Left renal cortex interstitium (tissue), 4 donors: ENCODE data around the gene ADCY5. TPM values are rescaled to one million over a fixed set of nuclear protein-coding genes. Genes with fewer than 3 reads are reported as not detected.

Experiments used
- DNase-seq, 4 donors: peaks; one replicate each; pipeline ENCODE4 v3.0.0-alpha.2; 2013; ENCODE audit warnings: low read depth in 4 of 4, low spot score in 2 of 4, missing footprints in 1 of 4
- polyA plus RNA-seq, 4 donors: library from polyadenylated mRNA; unstranded; fragments of 120-200 nt; gene quantifications; one replicate each; pipeline ENCODE4 v1.2.1, GENCODE V29; 2013; ENCODE audit not compliant: insufficient read length in 4 of 4

Gene ADCY5
- polyA plus RNA-seq, 4 donors, result 10.4 to 14.7 (median 13.0) TPM

DNA sequence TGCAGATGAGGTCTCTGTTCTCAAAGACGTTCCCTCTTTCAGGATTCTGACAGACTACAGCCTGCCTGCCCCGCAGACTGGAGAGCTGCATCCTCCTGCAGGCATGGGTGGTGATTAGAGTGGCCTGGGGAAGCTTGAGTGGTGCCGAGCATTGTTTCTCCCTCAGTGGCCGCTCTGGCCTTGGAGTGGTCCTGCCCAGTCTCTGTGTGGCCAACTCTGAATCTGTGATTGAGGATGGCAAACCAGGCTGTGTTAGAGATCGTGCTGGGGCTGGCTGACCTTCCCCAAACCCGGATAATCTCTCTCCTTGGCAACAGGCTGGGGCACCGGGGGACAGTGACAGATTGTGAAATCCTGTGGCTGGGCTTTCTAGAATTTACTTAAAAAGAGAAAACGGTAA is 11.0 kb upstream of the ADCY5 start:
- no peak for DNase-seq

GRCh38 chr3:123458255-123458654 is 9.4 kb upstream of the ADCY5 start:
- DNase-seq, result no peak

DNA sequence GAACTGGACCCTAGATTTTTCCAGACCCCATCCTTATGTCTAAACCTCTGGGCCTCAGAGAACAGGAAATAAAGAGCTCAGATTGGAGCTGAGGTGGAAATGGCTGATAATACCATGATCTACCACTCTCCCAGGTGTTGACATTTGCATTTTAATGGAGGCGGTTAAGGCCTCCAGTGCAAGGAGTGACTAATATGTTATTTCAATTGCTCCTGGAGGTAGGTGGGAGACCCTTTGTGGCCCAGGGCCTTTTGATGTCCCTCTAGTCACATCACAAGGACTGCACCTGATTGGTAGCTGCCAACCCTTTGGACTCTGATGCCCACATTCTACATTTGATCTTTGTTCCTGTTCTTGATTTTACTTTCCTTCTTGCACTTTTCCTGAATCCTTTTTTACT is 9.0 kb upstream of the ADCY5 start:
- DNase-seq, result no peak

DNA sequence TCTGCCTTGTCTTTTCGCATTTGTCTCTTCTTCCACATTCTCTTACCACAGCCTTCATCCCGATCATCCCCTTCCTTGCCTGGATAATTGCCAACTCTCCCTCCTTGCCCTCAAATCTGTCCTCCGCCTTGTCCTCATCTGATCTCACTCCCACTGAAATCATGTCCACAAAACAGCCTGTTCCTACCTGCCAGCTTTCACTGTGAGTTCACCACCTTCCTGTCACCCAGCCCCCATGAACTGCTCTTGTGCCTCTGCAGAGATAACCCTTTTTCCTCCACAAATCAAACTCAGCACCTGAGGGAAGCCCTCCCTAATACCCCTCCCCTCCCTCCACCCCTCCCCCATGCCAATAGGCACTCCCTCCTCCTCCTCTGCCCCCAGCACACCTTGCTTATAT is 4.8 kb upstream of the ADCY5 start:
- DNase-seq, result no peak

- no peak for DNase-seq
These were observed 2.3 kb upstream of the ADCY5 start for GRCh38 chr3:123451186-123451585.

GRCh38 chr3:123449997-123450604 is 1.2 kb upstream of the ADCY5 start:
- peak in 1 of 4 donors; percentile 23 for DNase-seq

DNA sequence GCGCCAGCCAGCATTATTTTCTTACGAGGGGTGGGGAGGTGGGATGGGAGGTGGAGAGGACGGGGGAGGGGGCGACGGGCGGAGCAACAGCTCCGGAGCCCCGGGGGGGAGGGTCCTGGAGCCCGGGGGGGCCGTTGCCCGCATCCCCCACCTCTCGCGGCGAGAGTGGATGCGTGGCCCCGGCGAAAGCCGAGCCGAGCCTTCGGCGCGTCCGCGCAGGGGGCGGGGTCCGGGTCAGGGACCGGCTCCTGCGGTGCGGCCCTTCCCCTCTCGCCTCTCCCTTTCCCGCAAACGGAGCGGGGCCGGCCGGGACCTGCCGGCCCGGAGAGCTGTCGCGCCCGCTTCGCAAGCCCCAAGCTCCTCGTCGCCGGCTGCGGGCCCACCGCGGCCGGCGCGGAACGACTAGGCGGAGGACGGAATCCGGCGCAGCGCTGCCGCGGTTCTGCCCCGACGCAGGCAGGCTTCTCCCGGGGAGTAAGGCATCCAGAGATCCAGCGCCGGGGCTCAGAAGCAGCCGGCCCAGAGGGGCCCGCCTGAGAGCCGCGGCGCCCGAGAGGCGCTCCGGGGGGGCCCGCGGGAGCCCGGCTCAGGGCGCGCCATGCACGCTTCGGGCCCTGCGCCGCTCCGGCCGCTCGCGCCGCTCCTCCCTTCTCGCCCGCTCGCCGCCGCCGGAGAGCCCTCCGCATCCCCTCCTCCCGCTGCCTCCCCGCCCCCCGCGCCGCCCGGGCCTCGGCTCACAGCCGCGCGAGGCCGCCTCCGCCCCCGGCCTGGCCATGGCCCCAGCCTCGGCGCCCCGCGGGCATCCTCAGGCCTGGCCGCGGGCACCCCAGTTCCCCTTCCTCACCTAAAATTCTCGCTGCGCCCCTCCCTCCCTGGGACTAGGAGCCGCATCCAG is 459 bp upstream of the ADCY5 start:
- peak in 1 of 4 donors; percentile 18 for DNase-seq

DNA sequence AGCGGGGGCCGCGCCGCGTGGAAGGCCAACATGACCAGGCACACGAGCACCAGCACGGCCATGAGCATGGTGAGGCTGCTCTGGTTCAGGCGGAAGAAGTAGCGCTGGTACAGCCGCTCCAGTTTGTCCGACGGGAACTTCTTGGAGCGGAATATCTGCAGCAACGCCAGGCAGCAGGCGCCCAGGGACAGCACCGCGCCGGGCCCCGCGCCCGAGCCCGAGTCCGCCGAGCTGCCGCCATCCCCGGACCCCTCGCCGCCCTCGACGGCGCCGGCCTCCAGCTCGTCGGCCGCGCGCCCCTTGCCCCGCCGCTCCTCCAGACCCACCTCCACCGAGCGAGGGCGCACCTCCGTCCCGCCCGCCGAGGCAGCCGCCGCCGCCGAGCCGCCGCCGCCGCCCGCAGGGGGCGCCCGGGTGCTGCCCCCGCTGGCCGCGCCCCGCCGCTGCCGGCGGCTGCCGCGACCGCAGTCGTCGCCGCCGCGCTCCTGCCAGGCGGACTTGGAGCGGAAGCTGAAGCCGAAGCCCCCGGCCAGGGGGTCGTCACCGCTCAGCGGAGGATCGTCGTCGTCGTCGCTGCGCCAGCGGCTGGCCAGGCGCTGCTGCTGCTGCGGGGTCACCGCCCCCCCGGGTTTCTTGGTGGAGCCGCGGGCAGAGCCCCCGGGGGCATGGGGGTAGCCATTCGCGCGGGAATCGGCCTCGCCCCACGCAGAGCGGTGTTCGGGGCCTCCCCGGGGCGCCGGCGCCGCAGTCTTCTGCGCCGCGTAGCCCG is 957 bp downstream of the ADCY5 start:
- DNase-seq, result no peak

DNA sequence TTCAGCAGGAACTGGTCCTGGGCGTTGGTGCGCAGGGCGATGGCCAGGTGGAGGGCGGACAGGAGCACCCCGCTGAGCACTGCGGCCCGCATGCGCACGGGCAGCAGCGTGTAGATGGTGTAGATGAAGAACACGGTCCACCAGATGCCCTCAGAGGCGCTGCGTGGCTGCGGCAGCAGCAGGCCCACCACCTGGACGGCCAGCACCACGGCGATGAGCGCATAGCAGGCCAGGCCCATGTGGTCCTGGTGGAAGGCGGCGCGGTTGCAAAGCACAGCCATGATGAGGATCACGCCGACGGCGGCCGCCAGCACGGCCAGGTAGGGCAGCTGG is 1.5 kb downstream of the ADCY5 start:
- DNase-seq, result no peak

DNA sequence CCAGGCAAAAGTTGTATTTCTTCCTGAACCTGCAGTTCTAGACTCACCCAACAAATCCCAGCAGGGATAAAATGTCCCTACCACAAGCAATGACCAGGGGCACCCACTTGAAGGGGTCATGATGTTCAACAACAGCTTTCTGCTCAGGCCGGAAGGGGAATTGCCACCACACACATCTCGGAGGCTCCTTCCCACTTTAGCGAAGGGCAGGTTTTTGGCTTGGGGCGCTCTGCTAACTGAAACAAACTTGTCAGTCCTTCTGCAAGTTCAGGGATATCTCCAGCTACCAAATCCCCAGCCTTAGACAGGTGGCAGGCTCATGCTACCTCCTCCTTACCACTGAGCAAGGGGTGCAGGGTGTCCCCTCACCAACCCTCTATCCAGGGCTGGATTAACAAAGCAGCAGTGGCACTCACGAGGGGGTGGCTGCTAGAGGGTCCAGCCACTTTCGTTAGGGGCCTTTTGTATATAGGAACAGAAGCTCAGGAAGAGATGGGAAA is 2.2 kb downstream of the ADCY5 start:
- no peak for DNase-seq

- no peak for DNase-seq
These were observed 2.7 kb downstream of the ADCY5 start for GRCh38 chr3:123446210-123446609.

DNA sequence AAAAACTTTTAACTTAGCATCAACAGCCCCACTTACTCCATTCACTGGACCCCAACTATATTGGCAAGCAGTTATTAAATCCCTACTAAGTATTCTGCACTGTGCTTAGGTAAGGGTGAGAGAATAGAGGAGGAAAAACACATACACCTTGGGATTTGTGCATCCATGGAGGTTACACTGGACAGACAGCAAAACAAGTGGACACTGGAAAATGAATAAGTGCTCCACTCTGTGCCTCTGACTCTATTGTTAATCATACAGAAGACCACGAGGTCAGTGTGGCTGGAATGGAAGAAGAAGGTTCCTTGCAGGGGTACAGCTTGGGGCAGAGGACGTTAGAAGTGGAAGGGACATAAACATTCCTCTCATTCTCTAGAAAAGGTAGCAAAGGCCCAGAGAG is 3.2 kb downstream of the ADCY5 start:
- no peak for DNase-seq

- no peak for DNase-seq
These were observed 4.1 kb downstream of the ADCY5 start for GRCh38 chr3:123444744-123445143.

- DNase-seq, result no peak
These were observed 4.9 kb downstream of the ADCY5 start for GRCh38 chr3:123444023-123444422.

DNA sequence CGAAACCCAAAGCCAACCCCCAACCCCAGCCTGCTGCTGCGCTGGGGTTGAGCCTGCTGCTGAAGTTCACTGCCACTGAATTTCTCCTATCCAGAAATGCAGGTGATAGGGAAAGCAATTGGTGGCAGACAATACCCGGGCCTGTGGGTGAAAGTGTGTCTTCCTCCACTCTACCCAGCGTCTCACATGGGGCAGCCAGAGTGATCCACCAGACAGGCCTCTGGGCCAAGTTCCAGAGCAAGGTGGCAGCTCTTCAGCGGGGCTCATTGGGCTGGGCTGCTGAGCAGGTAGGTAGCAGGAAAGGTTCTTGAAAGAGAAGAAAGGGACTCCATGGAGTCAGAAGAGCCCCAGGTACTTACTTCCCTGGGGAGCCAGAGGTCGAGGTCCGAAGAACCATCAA is 6.0 kb downstream of the ADCY5 start:
- no peak for DNase-seq

DNA sequence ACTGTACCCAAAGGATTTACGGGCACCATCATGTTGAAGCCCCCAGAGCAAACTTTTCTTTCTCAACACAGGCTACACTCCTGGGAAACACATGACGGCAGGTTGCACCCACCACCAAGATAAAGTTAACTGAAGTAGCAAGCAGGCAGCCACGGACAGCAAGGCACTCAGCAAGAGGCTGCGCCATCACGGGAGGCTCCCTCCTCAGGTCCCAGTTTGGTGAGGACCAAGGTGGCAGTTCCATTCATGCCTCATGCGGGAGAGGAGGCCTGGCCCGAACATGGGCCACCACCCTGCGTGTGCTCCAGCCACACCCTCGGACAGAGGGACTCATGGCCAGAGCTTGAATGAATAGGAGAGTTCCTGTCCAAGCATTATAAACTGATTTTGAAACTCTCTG is 6.8 kb downstream of the ADCY5 start:
- no peak for DNase-seq

- DNase-seq, result no peak
These were observed 8.9 kb downstream of the ADCY5 start for GRCh38 chr3:123439806-123440580.

DNA sequence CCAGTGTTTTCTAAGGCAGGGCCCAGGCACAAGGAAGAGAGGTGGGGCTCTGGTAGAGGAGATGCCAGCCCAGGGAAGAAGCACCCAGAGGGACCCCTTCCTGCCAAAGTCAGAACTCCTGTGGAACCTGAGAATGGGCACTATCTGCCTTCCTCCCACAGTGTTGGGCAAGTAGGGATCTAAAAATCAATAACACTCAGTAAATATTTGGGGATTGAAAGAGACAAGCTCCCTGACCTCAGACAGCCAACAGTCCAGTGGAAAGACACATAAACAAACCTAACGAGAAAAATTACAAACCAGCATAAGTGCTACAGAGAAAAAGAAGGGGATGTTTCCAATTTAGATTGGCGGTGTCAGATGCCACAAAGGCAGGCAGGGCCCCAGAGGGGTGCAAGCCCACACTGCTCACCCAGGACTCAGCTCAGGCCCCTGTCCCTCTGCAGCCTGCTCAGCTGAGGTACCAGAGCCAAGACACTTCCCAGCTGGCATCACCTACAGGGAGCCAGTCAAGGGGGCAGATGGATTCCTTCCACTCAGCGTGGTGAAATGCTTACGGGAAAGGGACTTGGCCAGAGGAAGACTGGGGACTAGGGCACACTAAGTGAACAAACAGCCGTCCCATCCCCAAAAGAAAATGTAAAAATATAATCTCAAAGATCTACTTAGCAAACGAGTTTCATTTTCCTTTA is 15.9 kb downstream of the ADCY5 start:
- no peak for DNase-seq

- DNase-seq, result no peak
These were observed 17.1 kb downstream of the ADCY5 start for GRCh38 chr3:123431658-123432324.
